Measurements from ENCODE around the gene ARAP1. TPM values are rescaled to one million over a fixed set of nuclear protein-coding genes. Genes with fewer than 3 reads are reported as not detected.

The ARAP1 gene
- total RNA-seq, 1 experiment from 2014 or later = 151 TPM

DNA sequence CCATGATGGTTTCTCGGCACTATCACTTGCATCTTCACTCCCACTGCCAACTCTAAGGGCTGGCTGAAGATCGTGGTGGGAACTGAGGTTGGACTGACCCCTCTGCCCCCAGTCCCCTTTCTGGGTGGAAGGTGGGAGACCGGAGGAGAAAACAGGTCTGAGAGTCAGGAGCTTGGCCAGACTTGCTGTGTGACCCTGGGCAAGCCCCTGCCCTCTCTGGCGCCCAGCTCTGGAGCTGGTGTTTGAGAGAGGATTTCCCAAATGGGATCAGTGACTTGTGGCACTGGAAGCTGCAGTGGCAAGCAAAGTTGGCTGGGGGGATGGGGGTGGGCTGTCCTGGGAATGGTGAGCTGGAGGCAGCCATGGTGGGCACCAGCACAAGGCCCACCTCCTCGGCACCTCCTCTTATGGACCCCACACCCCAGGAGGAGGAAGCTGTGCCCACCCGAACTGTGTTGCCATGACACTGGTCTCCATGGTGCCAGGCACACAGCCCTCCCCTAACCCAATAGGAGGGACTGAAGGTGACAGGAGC, 71.5 kb downstream of the ARAP1 start:
- Histone ChIP-seq H2AFZ (no peak overlapping the region), H4K20me1 (ENCODE audit: insufficient read depth) (peaks cover 15% of the 10 kb centered on the region; the same call in 1 of the 2 replicates), H3K27ac (no peak overlapping the region), H3K79me2 (ENCODE audit: low read depth) (no peaks in the 10 kb centered on the region), H3K9me2 (ENCODE audit: insufficient read depth) (no peaks in the 10 kb centered on the region), H3K4me1 (replicated peaks; ENCODE audit: insufficient read depth) (0 out of 2 replicates have a peak, but pooled peaks cover 3% of the 10 kb centered on the region), H3K36me3 (ENCODE audit: low read depth) (no peaks in the 10 kb centered on the region), H3K4me3 (no peak overlapping the region), H3K4me2 (no peak overlapping the region), H3K9me3 (ENCODE audit: insufficient read depth, low read depth) (no peaks in the 10 kb centered on the region), H3F3A (ENCODE audit: insufficient read depth, low read depth) (peaks cover 7% of the 10 kb centered on the region; the same call in 1 of the 2 replicates), H3K27me3 (ENCODE audit: insufficient read depth, low read depth) (peaks cover 35% of the 10 kb centered on the region)
- intact Hi-C loops (cut with micrococcal nuclease; ENCODE audit: unreplicated experiment) = loop anchor here (10.0 kb wide), 1 partner anchor 704 kb away; no protein-coding TSS in a partner anchor
- no TSS peak for BruUV-seq (replicated peaks)
- CTCF ChIA-PET = interaction anchor here (0.6 kb wide), 1 partner anchor 265 kb away, joined by 3 read pairs; no protein-coding TSS in a partner anchor
- TF ChIP-seq, protein P1, sequence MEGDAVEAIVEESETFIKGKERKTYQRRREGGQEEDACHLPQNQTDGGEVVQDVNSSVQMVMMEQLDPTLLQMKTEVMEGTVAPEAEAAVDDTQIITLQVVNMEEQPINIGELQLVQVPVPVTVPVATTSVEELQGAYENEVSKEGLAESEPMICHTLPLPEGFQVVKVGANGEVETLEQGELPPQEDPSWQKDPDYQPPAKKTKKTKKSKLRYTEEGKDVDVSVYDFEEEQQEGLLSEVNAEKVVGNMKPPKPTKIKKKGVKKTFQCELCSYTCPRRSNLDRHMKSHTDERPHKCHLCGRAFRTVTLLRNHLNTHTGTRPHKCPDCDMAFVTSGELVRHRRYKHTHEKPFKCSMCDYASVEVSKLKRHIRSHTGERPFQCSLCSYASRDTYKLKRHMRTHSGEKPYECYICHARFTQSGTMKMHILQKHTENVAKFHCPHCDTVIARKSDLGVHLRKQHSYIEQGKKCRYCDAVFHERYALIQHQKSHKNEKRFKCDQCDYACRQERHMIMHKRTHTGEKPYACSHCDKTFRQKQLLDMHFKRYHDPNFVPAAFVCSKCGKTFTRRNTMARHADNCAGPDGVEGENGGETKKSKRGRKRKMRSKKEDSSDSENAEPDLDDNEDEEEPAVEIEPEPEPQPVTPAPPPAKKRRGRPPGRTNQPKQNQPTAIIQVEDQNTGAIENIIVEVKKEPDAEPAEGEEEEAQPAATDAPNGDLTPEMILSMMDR (conservative IDR thresholded peaks at IDR 0.05) = no peak
- no peak for DNase-seq
- POLR2A ChIA-PET (ENCODE audit: unreplicated experiment) = no interaction called here

DNA sequence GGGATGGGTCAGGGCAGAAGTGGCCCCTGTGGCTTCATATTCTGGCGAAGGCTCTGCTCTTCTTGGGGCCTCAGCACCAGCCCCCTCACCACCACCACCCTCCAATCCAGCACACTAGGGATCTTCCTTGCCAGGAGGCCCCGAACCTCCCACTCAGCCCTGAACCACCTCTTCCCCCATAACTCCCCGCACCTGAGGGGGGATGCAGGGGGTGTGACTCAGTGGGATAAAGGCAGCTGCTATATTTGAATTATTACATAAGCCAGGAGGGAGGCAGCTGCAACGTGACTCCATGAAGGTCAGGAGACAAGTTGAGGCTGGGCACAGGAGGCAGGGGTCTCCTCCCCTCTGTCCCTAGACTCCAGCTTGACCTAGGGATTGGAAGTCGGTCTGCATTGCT, 72.3 kb downstream of the ARAP1 start:
- no peak overlapping the region for H2AFZ ChIP-seq
- no peak for TF ChIP-seq EZH2 (IDR thresholded peaks at IDR 0.05; ENCODE audit: low read depth)
- TF ChIP-seq, protein P1 (conservative IDR thresholded peaks at IDR 0.05) = no peak
- H3K4me2 ChIP-seq = no peak overlapping the region
- ChIA-PET POLR2A (ENCODE audit: unreplicated experiment) (no interaction called here), CTCF (interaction anchor here (0.6 kb wide), 1 partner anchor 243 kb away, joined by 3 read pairs; no protein-coding TSS in a partner anchor)
- no peak for DNase-seq
- no TSS peak for BruUV-seq (replicated peaks)
- peaks cover 1% of the 10 kb centered on the region; the same call in 1 of the 2 replicates for H3F3A ChIP-seq (ENCODE audit: insufficient read depth, low read depth)
- no peaks in the 10 kb centered on the region for H3K9me2 ChIP-seq (ENCODE audit: insufficient read depth)
- H3K79me2 ChIP-seq (ENCODE audit: low read depth) = no peaks in the 10 kb centered on the region
- H3K4me3 ChIP-seq = no peak overlapping the region
- no peaks in the 10 kb centered on the region for H3K9me3 ChIP-seq (ENCODE audit: insufficient read depth, low read depth)
- peaks cover 42% of the 10 kb centered on the region for H3K27me3 ChIP-seq (ENCODE audit: insufficient read depth, low read depth)
- intact Hi-C loops (cut with micrococcal nuclease; ENCODE audit: unreplicated experiment) = loop anchor here (10.0 kb wide), 1 partner anchor 705 kb away; no protein-coding TSS in a partner anchor
- 0 out of 2 replicates have a peak, but pooled peaks cover 3% of the 10 kb centered on the region for H3K4me1 ChIP-seq (replicated peaks; ENCODE audit: insufficient read depth)
- no peak overlapping the region for H3K27ac ChIP-seq
- peaks cover 15% of the 10 kb centered on the region; the same call in 1 of the 2 replicates for H4K20me1 ChIP-seq (ENCODE audit: insufficient read depth)
- no peaks in the 10 kb centered on the region for H3K36me3 ChIP-seq (ENCODE audit: low read depth)

DNA sequence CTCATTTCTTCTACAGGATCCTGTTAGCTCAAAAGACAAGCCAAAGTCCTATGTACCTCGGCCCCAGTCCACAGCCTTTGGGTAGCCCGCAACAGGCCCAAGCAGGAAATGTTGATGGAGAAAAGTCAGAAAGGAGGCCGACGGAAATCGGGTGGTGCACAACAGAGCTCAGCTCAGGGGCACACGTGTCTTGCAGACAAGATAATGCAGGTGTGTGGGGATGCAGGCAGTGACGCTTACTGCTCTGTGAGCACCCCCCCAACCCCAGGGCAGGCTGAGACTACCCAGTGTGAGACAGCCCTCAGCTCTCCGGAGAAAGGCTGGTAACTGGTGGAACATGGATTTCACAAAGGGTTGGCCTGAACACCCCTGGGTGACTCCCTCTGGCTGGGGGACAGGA, 73.7 kb downstream of the ARAP1 start:
- CTCF ChIA-PET = no interaction called here

More for the DNA sequence above, 73.7 kb downstream of the ARAP1 start:
- no peaks in the 10 kb centered on the region for H3K4me1 ChIP-seq (replicated peaks; ENCODE audit: insufficient read depth)
- BruUV-seq (replicated peaks) = no TSS peak
- no peaks in the 10 kb centered on the region for H3K9me2 ChIP-seq (ENCODE audit: insufficient read depth)
- no peaks in the 10 kb centered on the region for H3K9me3 ChIP-seq (ENCODE audit: insufficient read depth, low read depth)
- intact Hi-C loops (cut with micrococcal nuclease; ENCODE audit: unreplicated experiment) = no loop called here
- H3K79me2 ChIP-seq (ENCODE audit: low read depth) = no peaks in the 10 kb centered on the region
- H3K4me2 ChIP-seq = no peak overlapping the region
- no peak overlapping the region for H3K4me3 ChIP-seq
- DNase-seq = no peak
- H3K27me3 ChIP-seq (ENCODE audit: insufficient read depth, low read depth) = peaks cover 55% of the 10 kb centered on the region
- TF ChIP-seq EZH2 (IDR thresholded peaks at IDR 0.05; ENCODE audit: low read depth) = no peak
- TF ChIP-seq, protein P1 (conservative IDR thresholded peaks at IDR 0.05) = no peak
- no peak overlapping the region for H3K27ac ChIP-seq
- no peaks in the 10 kb centered on the region for H3K36me3 ChIP-seq (ENCODE audit: low read depth)
- no peaks in the 10 kb centered on the region for H3F3A ChIP-seq (ENCODE audit: insufficient read depth, low read depth)
- no peak overlapping the region for H2AFZ ChIP-seq
- H4K20me1 ChIP-seq (ENCODE audit: insufficient read depth) = peaks cover 14% of the 10 kb centered on the region
- POLR2A ChIA-PET (ENCODE audit: unreplicated experiment) = interaction anchor here (0.6 kb wide), 1 partner anchor 970 kb away, joined by 3 read pairs; no protein-coding TSS in a partner anchor
